ENCODE results near the gene CHGA.

CHGA gene

GRCh38 chr14:92962031-92962830, 39.3 kb downstream of the CHGA start:
- TF ChIP-seq CTCF (IDR thresholded peaks at IDR 0.05; ENCODE audit: extremely low read depth, insufficient read depth, missing control alignments), result no peak
- in situ Hi-C loops (cut with MboI; ENCODE audit: low pct_unique_long_range_greater_than_20kb, low sequenced_read_pairs, unreplicated experiment), result no loop called here
- no peak for DNase-seq (ENCODE audit: low spot score)

GRCh38 chr14:92962831-92963095, 39.8 kb downstream of the CHGA start:
- TF ChIP-seq CTCF (IDR thresholded peaks at IDR 0.05; ENCODE audit: extremely low read depth, insufficient read depth, missing control alignments), result no peak
- in situ Hi-C loops (cut with MboI; ENCODE audit: low pct_unique_long_range_greater_than_20kb, low sequenced_read_pairs, unreplicated experiment), result no loop called here
- no peak for DNase-seq (ENCODE audit: low spot score)

- in situ Hi-C loops (cut with MboI; ENCODE audit: low pct_unique_long_range_greater_than_20kb, low sequenced_read_pairs, unreplicated experiment), result no loop called here
- TF ChIP-seq CTCF (IDR thresholded peaks at IDR 0.05; ENCODE audit: extremely low read depth, insufficient read depth, missing control alignments), result no peak
- no peak for DNase-seq (ENCODE audit: low spot score)
Observed at GRCh38 chr14:92963301-92964123, 40.6 kb downstream of the CHGA start.

- no peak for DNase-seq (ENCODE audit: low spot score)
- in situ Hi-C loops (cut with MboI; ENCODE audit: low pct_unique_long_range_greater_than_20kb, low sequenced_read_pairs, unreplicated experiment), result no loop called here
- no peak for TF ChIP-seq CTCF (IDR thresholded peaks at IDR 0.05; ENCODE audit: extremely low read depth, insufficient read depth, missing control alignments)
Observed at GRCh38 chr14:92964124-92965109, 41.5 kb downstream of the CHGA start.

- no peak for TF ChIP-seq CTCF (IDR thresholded peaks at IDR 0.05; ENCODE audit: extremely low read depth, insufficient read depth, missing control alignments)
- in situ Hi-C loops (cut with MboI; ENCODE audit: low pct_unique_long_range_greater_than_20kb, low sequenced_read_pairs, unreplicated experiment), result no loop called here
Observed at GRCh38 chr14:92965281-92965680, 42.3 kb downstream of the CHGA start.

GRCh38 chr14:92967346-92967926, 44.5 kb downstream of the CHGA start:
- TF ChIP-seq CTCF (IDR thresholded peaks at IDR 0.05; ENCODE audit: extremely low read depth, insufficient read depth, missing control alignments), result no peak
- in situ Hi-C loops (cut with MboI; ENCODE audit: low pct_unique_long_range_greater_than_20kb, low sequenced_read_pairs, unreplicated experiment), result no loop called here
- DNase-seq (ENCODE audit: low spot score), result no peak

More at GRCh38 chr14:92965281-92965680, 42.3 kb downstream of the CHGA start:
- DNase-seq (ENCODE audit: low spot score), result no peak

Data from GM13977 (cell line).